ENCODE data around the gene CARS1. TPM values are rescaled to one million over a fixed set of nuclear protein-coding genes. Genes with fewer than 3 reads are reported as not detected.

CARS1 gene
- total RNA-seq, 4 donors from 2014 or later: 40.6 to 69.7 (median 57.8) TPM

GRCh38 chr11:3081386-3081751 lies 24.1 kb upstream of the CARS1 start:
- TF ChIP-seq CTCF (IDR thresholded peaks at IDR 0.05): no peak
- DNase-seq (ENCODE audit: low spot score) (no peak), ATAC-seq (ENCODE audit: low FRiP score) (no peak)

- no peak for TF ChIP-seq CTCF (IDR thresholded peaks at IDR 0.05)
- DNase-seq (ENCODE audit: low spot score) (no peak), ATAC-seq (ENCODE audit: low FRiP score) (no peak)
These were observed 23.6 kb upstream of the CARS1 start for GRCh38 chr11:3080733-3081385.

- TF ChIP-seq CTCF (IDR thresholded peaks at IDR 0.05): no peak
- ATAC-seq (ENCODE audit: low FRiP score) (no peak), DNase-seq (ENCODE audit: low spot score) (no peak)
These were observed 22.9 kb upstream of the CARS1 start for GRCh38 chr11:3080104-3080503.

- no peak for ATAC-seq (ENCODE audit: low FRiP score)
- DNase-seq (ENCODE audit: low spot score): no peak
- no peak for TF ChIP-seq CTCF (IDR thresholded peaks at IDR 0.05)
These were observed 20.7 kb upstream of the CARS1 start for GRCh38 chr11:3077846-3078440.

GRCh38 chr11:3077189-3077836 lies 20.1 kb upstream of the CARS1 start:
- DNase-seq (ENCODE audit: low spot score): no peak
- no peak for TF ChIP-seq CTCF (IDR thresholded peaks at IDR 0.05)
- ATAC-seq (ENCODE audit: low FRiP score): no peak

GRCh38 chr11:3074912-3075589 lies 17.8 kb upstream of the CARS1 start:
- ATAC-seq (ENCODE audit: low FRiP score) (no peak), DNase-seq (ENCODE audit: low spot score) (no peak)
- no peak for TF ChIP-seq CTCF (IDR thresholded peaks at IDR 0.05)
